ENCODE results near the gene PDIK1L. TPM values are rescaled to one million over a fixed set of nuclear protein-coding genes. Genes with fewer than 3 reads are reported as not detected.
"Not testable (repeated sequence)": the region's sequence is repeated elsewhere in the genome, so short reads cannot be mapped to it uniquely, and the experiment has no call there.

The PDIK1L gene
- total RNA-seq, 4 donors from 2014 or later, result 14.0 to 16.7 (median 14.4) TPM

DNA sequence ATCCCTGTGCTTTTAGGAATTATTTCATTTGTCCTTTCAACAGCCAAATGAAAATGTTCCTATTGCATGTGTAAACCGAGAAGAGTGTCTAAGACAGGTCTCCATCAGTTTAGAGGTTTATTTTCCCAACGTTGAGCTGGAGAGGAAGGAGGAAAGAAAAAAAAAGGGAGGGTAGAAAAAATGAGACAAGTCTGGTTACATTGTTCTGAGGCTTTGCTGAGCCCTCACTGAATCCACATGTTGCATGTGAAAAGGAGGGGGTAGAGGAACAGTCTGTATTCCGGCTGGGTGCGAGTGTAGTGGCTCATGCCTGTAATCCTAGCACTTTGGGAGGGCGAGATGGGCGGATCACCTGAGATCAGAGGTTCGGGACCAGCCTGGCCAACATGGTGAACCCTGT, 19.2 kb upstream of the PDIK1L start:
- TF ChIP-seq CTCF (IDR thresholded peaks at IDR 0.05) (no peak), POLR2A (IDR thresholded peaks at IDR 0.05) (no peak)
- intact Hi-C loops (cut with DNase I; ENCODE audit: low total_unique reads), result loop anchor here (10.0 kb wide), 1 partner anchor 58 kb away; no protein-coding TSS in a partner anchor
- WGBS, 2 donors, result 59 to 63% methylated on average over 7 of the region's 7 CpGs
- DNase-seq (ENCODE audit: low spot score in 2 of 2), result no peak
- H3K4me3 ChIP-seq (ENCODE audit: low read depth, poor library complexity, severe bottlenecking), result no peak overlapping the region

DNA sequence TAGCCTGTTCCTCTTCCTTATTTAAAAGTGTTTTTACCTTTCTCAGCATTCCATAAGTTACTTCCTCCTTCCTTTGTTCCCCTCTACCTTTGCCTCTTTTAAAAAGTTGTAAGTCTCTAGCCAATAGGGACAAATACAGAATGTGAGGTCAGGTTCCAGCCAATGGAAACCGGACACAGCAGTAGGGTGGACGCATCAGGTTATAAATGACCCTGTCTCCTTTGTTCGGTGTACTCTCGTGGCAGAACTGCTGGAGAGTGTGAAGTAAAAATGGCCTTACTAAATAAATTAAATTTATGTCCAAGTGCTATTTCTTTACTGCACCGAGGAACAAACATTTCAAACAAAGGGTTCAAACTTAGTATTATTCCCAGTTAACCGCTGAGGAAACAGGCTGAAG, 18.1 kb upstream of the PDIK1L start:
- not testable (repeated sequence) for DNase-seq (ENCODE audit: low spot score in 2 of 2); H3K4me3 ChIP-seq (ENCODE audit: low read depth, poor library complexity, severe bottlenecking)
- 31 to 33% methylated on average over 6 of the region's 6 CpGs for WGBS, 2 donors
- intact Hi-C loops (cut with DNase I; ENCODE audit: low total_unique reads), result loop anchor here (10.0 kb wide), 1 partner anchor 59 kb away; no protein-coding TSS in a partner anchor

GRCh38 chr1:26094076-26094669, 17.5 kb upstream of the PDIK1L start:
- TF ChIP-seq CTCF (IDR thresholded peaks at IDR 0.05) (no peak), POLR2A (IDR thresholded peaks at IDR 0.05) (no peak)
- no peak for DNase-seq (ENCODE audit: low spot score in 2 of 2)
- no peak overlapping the region for H3K4me3 ChIP-seq (ENCODE audit: low read depth, poor library complexity, severe bottlenecking)
- WGBS, 2 donors, result 18 to 19% methylated on average over 10 to 11 of the region's 11 CpGs
- intact Hi-C loops (cut with DNase I; ENCODE audit: low total_unique reads), result loop anchor here (10.0 kb wide), 1 partner anchor 59 kb away; no protein-coding TSS in a partner anchor

DNA sequence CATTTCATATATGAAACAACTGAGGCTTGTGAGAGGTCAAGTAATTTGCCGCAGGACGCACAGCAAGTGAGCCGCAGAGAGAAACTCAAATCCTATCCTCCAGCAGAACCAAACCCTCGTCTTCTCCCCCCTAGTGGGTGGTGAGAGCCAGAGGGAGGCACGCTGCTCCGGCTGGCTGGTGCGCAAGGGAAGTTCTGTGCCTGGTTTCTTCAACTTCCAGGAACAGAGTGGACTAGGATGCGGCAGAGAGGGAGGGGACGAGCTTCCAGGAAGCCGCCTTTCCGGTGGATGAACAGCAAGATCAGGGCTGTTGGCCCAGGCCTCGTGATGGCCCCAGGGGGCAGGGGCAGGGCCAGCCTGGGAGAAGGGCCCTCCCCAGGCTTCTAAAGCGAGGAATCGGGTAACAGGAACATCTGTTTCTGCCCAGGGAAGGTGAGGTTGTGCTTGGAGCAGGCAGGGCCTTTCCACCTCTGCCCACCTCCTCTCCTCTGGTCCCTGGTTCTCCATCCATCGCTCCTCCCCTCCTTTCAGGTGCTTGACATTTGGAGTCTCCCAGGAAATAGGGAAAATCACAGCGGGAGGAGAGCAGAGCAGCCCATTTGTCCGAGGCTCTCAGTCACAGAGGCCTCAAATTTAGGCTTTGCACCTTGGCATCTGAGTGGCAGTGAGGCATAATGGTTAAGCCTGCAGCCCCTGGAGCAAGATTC, 16.8 kb upstream of the PDIK1L start:
- intact Hi-C loops (cut with DNase I; ENCODE audit: low total_unique reads), result loop anchor here (10.0 kb wide), 1 partner anchor 60 kb away; no protein-coding TSS in a partner anchor
- peak; percentile 48 to 89 for DNase-seq (ENCODE audit: low spot score in 2 of 2)

DNA sequence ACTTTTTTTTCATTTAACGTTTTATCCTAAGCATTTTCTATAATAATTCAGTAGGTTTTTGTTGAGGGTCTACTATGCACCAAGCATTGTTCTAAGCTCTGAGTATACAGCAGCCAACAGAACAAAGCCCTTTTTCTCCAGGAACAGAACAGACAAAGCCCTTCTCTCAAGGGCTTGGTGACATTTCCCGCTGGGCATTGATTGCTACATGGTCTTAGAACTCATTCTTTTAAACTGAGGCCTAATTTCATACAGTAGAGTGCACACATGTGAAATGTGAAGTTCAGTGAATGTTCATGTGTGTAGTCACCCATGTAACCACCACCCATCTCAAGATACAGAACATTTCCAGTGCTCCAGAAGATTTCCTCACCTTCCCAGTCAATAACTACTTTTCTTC, 15.2 kb upstream of the PDIK1L start:
- intact Hi-C loops (cut with DNase I; ENCODE audit: low total_unique reads), result loop anchor here (10.0 kb wide), 1 partner anchor 62 kb away; no protein-coding TSS in a partner anchor
- no peak overlapping the region for H3K4me3 ChIP-seq (ENCODE audit: low read depth, poor library complexity, severe bottlenecking)
- 83 to 86% methylated on average over 2 of the region's 2 CpGs for WGBS, 2 donors
- DNase-seq (ENCODE audit: low spot score in 2 of 2), result no peak
- no peak for TF ChIP-seq CTCF (IDR thresholded peaks at IDR 0.05)
- no peak for TF ChIP-seq POLR2A (IDR thresholded peaks at IDR 0.05)

More for the DNA sequence above, 16.8 kb upstream of the PDIK1L start:
- WGBS, 2 donors, result 26 to 28% methylated on average over 17 of the region's 17 CpGs
- no peak overlapping the region for H3K4me3 ChIP-seq (ENCODE audit: low read depth, poor library complexity, severe bottlenecking)
- TF ChIP-seq CTCF (IDR thresholded peaks at IDR 0.05), result no peak
- TF ChIP-seq POLR2A (IDR thresholded peaks at IDR 0.05), result no peak

- TF ChIP-seq CTCF (IDR thresholded peaks at IDR 0.05) (no peak), POLR2A (IDR thresholded peaks at IDR 0.05) (no peak)
- no peak overlapping the region for H3K4me3 ChIP-seq (ENCODE audit: low read depth, poor library complexity, severe bottlenecking)
- intact Hi-C loops (cut with DNase I; ENCODE audit: low total_unique reads), result loop anchor here (10.0 kb wide), 1 partner anchor 63 kb away; no protein-coding TSS in a partner anchor
Measured at GRCh38 chr1:26097696-26098095, 13.9 kb upstream of the PDIK1L start.

More at GRCh38 chr1:26097696-26098095, 13.9 kb upstream of the PDIK1L start:
- DNase-seq (ENCODE audit: low spot score in 2 of 2), result no peak
